ENCODE data around the gene CAPZA3. TPM values are rescaled to one million over a fixed set of nuclear protein-coding genes. Genes with fewer than 3 reads are reported as not detected.
A peak's percentile ranks its signal among the peaks of the same experiment; 100 is the strongest.
"Not testable (repeated sequence)": the region's sequence is repeated elsewhere in the genome, so short reads cannot be mapped to it uniquely, and the experiment has no call there.

Gene CAPZA3
- total and polyA plus RNA-seq, 5 experiments from 2014 or later = not detected

DNA sequence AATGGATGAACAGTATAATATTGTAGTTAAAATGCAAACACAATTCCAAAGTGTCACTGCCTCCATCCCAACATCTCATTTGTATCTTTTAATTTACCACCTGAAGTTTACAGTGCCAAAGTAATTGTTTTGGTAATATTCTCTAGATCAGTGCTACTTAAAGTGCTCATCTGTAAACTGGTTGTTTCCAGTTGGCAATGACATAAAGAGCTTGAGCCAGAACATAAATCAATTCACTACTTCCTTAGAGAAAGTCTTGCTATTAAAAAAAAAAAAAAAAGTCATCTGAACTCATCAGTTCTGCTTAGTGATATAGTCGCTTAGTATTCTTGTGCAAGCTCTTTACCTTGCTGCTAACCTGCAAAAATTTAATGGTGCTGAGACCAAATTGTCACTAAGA is 16.5 kb upstream of the CAPZA3 start:
- H3K36me3 Mint-ChIP-seq = no peaks in the 10 kb centered on the region
- no peak overlapping the region for H3K27ac Mint-ChIP-seq
- peaks cover 0 to 15% (median 0%) of the 10 kb centered on the region in 9 donors for H3K9me3 Mint-ChIP-seq
- POLR2A ChIA-PET = no interaction called here
- DNase-seq (no peak), ATAC-seq (no peak)
- no peak overlapping the region for H3K4me3 Mint-ChIP-seq
- no peaks in the 10 kb centered on the region for H3K27me3 Mint-ChIP-seq
- no peaks in the 10 kb centered on the region for H3K4me1 Mint-ChIP-seq

DNA sequence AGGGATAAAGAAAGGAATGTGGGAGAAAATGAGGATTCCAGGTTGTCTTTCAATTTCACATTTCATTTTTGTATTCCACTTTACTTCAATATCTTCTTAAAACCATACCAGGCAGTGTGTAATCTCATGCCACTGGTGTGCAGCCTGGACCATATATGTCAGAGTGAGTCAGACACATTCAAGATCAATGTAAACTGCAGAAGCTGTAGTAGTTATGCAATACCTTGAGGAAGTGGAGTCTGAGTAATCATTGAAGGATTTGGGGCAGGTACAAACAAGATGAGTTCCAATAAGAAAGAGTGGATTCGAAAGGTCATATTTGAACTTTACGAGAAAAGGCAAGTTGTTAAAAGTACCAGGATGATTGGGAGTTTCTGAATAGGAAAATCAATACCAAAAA is 14.2 kb upstream of the CAPZA3 start:
- POLR2A ChIA-PET = no interaction called here
- no peaks in the 10 kb centered on the region for H3K36me3 Mint-ChIP-seq

DNA sequence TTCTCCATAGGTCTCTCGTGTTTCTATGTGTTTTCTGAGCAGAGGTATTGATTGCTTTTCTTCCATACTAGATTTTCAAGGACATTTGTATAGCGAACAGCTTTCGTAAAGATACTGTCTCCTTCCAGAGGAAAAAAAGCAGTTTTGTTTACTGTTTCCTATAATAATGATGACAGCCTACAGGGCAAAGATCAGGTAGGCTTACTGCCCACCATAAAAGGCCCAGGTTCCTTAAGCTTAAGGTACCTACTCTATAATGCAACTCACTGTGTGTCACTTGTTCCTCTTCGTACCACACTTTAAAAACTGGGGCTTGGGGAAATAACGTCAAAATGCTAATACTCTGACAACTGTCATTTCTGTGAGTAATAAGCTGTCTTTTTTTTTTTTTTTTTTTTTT is 6.8 kb upstream of the CAPZA3 start:
- Mint-ChIP-seq H3K9me3 (peaks cover 5 to 22% (median 10%) of the 10 kb centered on the region in 9 donors), H3K36me3 (no peaks in the 10 kb centered on the region), H3K27me3 (no peaks in the 10 kb centered on the region), H3K27ac (no peak overlapping the region), H3K4me3 (no peak overlapping the region), H3K4me1 (no peaks in the 10 kb centered on the region)
- no peak for ATAC-seq
- DNase-seq = no peak
- POLR2A ChIA-PET = no interaction called here

More for the DNA sequence above, 14.2 kb upstream of the CAPZA3 start:
- Mint-ChIP-seq H3K9me3 (peaks cover 0 to 15% (median 3%) of the 10 kb centered on the region in 9 donors), H3K4me3 (no peak overlapping the region), H3K4me1 (no peaks in the 10 kb centered on the region), H3K27ac (no peak overlapping the region), H3K27me3 (no peaks in the 10 kb centered on the region)
- DNase-seq (no peak), ATAC-seq (no peak)

DNA sequence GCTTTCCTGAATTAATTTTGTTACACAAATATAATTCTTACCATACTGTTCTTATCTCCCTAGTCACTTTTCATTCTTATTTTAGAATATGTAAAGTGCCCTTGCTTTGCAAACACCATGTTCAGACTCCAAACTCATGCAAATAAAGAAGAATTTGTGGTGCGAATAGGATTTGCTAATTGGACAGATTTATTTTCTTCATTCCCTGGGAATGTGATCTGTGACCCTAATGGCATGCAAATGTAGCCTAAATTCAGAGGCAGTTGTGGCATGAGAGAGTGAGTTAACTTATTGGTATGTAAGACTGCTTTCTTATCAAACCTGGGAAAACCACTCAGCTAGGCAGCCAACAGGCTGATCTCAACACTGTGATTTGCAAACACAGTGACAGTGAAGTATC is 10.0 kb downstream of the CAPZA3 start:
- POLR2A ChIA-PET = no interaction called here

DNA sequence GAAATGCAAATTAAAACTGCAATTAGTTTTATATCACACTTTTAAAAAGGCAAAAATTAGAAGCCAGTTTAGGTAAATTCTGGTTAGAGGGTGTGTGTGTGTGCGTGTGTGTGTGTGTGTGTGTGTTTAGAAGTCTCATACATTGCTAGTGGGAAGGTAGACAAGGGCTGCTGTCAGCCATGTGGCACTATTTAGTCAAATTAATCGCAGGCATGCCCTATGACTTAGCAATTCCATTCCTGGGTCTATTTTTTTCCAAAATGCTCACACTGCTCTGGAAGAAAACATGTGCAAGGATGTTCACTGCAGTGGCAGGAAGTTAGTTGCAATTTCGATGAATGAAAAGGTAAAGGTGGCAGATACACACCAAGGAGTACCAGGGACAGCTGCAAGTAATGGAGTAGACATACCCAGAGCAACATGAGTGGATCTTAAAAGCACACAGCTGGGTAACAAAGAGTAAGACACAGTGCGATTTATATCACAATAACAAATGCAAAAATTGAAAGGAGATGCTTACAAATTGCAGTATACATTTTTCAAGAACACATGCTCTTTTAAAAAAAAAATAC is 11.6 kb downstream of the CAPZA3 start:
- Mint-ChIP-seq H3K9me3 (peaks cover 0 to 6% (median 2%) of the 10 kb centered on the region in 9 donors), H3K36me3 (no peaks in the 10 kb centered on the region), H3K4me3 (no peak overlapping the region), H3K27ac (no peak overlapping the region), H3K27me3 (peaks cover 0 to 3% (median 0%) of the 10 kb centered on the region in 5 donors), H3K4me1 (no peaks in the 10 kb centered on the region)
- DNase-seq (no peak), ATAC-seq (no peak)
- POLR2A ChIA-PET = no interaction called here

More for the DNA sequence above, 10.0 kb downstream of the CAPZA3 start:
- no peak overlapping the region for H3K4me3 Mint-ChIP-seq
- H3K4me1 Mint-ChIP-seq = no peaks in the 10 kb centered on the region
- no peak for ATAC-seq
- H3K36me3 Mint-ChIP-seq = no peaks in the 10 kb centered on the region
- peaks cover 0 to 10% (median 2%) of the 10 kb centered on the region in 9 donors for H3K9me3 Mint-ChIP-seq
- no peak overlapping the region for H3K27ac Mint-ChIP-seq
- H3K27me3 Mint-ChIP-seq = peaks cover 0 to 3% (median 0%) of the 10 kb centered on the region in 5 donors
- DNase-seq = no peak

DNA sequence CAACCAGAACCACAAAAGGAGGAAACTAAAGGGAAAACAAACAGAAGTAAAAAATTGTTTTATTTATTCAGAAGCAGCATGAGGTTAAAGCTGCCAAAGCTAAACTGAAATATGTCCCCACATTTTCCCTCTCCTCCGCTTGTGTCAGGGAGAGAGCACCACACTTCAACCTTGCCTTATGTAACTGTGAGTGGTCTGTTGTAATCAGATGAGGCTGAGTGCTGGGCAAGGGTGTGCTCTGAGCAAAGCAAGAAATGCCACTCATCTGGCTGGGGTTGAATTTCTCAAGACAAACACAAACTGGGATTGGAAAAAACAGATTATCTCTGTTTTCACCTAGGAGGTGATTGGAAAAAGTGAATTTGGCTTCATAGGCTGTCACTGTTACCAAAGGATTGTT is 12.2 kb downstream of the CAPZA3 start:
- Mint-ChIP-seq H3K4me3 (no peak overlapping the region), H3K4me1 (no peaks in the 10 kb centered on the region), H3K9me3 (peaks cover 0 to 4% (median 0%) of the 10 kb centered on the region in 9 donors), H3K27me3 (peaks cover 0 to 3% (median 0%) of the 10 kb centered on the region in 5 donors), H3K27ac (no peak overlapping the region), H3K36me3 (no peaks in the 10 kb centered on the region)
- ATAC-seq (no peak), DNase-seq (no peak)
- POLR2A ChIA-PET = no interaction called here

DNA sequence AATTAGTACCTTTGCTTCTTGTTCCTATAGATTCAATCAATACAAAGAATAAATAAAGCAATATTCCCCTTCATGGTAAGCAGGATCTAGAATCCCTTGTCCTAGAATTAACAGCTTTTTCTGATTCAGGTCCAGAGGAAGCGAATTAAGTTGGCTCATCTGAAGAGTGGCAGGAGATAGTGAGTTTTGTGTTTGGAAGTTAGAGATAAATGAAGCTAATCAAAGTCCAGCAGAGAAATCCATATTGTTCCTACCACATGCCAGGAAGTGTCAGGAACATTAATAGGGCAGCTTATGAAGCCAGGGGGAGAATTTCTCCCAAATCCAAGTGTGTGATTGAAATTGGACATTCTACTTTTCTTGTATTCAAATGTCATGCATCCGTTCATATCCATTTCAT is 13.9 kb downstream of the CAPZA3 start:
- Mint-ChIP-seq H3K4me1 (no peaks in the 10 kb centered on the region), H3K4me3 (no peak overlapping the region), H3K9me3 (peaks cover 0 to 3% (median 0%) of the 10 kb centered on the region in 9 donors), H3K27ac (no peak overlapping the region), H3K36me3 (no peaks in the 10 kb centered on the region), H3K27me3 (no peaks in the 10 kb centered on the region)
- no peak for ATAC-seq
- DNase-seq = no peak
- POLR2A ChIA-PET = no interaction called here

DNA sequence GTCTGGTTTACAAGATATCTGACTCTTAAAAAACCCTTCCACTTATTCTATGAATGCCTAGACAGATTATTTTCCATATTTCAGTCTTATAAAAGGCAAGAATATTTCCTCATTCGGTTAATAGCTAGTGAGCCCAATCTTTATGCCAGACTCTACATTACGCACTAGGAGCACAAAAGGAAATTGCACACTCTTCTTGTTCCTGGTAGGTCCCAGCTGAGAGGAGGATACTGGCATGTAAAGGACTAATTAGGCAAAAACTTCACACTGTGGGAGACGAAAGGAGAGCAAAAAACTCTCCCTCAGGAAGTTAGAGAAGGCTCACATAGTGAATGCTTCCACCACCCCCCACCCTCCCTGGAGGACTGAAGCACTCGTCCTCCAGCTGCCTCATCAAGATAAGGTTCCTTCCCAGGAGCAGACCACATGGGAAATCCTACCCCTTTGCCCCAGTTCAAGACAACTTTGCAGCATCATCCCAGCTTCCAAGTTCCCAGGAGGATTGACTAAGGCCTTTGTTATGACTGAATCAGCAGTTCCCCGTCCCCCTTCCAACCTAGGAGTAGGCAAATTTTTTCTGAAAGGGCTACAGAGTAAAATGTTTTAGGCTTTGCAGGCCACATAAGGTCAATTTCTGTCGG is 14.5 kb downstream of the CAPZA3 start:
- H3K4me1 Mint-ChIP-seq = no peaks in the 10 kb centered on the region
- peaks cover 0 to 3% (median 0%) of the 10 kb centered on the region in 9 donors for H3K9me3 Mint-ChIP-seq
- POLR2A ChIA-PET = no interaction called here

DNA sequence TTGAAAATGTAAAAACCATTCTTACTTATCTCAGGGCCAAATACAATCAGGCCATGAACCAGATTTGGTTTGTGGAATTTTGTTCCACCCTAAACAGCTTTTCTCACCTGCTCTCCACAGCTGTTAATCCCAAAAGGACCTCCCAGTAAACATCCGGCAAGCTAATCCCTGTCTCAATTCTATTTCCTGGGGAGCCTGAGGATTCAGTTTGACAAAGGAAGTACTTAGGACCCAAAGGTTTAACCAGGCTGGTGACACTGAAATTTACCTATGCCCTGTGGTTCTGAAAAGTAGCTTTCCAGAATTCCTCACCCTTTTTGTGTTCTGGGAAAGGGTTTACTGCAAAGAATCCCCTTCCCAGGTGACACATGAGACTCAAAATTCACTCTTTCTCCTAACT is 15.0 kb downstream of the CAPZA3 start:
- no peaks in the 10 kb centered on the region for H3K4me1 Mint-ChIP-seq
- peaks cover 0 to 3% (median 0%) of the 10 kb centered on the region in 9 donors for H3K9me3 Mint-ChIP-seq
- no peak overlapping the region for H3K27ac Mint-ChIP-seq
- no peaks in the 10 kb centered on the region for H3K27me3 Mint-ChIP-seq
- DNase-seq (no peak), ATAC-seq (no peak)
- POLR2A ChIA-PET = no interaction called here
- H3K36me3 Mint-ChIP-seq = no peaks in the 10 kb centered on the region
- H3K4me3 Mint-ChIP-seq = no peak overlapping the region

More for the DNA sequence above, 14.5 kb downstream of the CAPZA3 start:
- no peaks in the 10 kb centered on the region for H3K27me3 Mint-ChIP-seq
- DNase-seq (no peak), ATAC-seq (no peak)
- H3K27ac Mint-ChIP-seq = no peak overlapping the region
- H3K36me3 Mint-ChIP-seq = no peaks in the 10 kb centered on the region
- no peak overlapping the region for H3K4me3 Mint-ChIP-seq

DNA sequence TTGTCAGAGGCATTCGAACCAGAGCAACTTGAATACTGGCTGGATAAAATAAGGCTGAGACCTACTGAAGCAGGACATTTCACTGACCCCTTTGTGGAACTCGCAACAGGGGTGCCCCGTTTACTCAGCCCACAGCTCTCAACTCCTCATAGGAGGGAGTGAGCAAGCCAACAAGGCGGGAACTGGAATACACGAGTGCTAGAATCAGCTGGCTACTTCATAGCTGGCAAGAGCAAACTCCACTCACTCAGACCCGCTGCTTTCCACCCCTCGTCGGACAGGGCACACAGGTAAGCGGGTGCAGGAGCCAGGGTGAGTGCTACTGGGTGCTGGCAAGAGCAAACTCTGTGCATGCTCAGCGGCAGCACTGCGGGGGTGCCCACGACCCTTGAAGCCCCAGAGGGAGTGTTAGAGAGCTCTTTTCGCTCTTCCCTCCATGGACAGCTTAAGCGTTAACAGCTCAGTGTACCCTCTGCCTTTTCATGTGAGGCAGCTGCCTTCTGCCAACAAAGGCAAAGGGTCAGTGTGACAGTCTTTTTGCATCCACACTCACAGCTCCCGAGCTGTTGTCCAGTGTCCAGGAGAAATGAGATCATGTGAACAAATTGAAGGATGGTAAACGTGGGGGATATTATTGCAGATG is 15.7 kb downstream of the CAPZA3 start:
- no peak for DNase-seq
- no peaks in the 10 kb centered on the region for H3K27me3 Mint-ChIP-seq
- H3K4me3 Mint-ChIP-seq = no peak overlapping the region
- H3K9me3 Mint-ChIP-seq = peaks cover 0 to 3% (median 0%) of the 10 kb centered on the region in 9 donors
- no peak overlapping the region for H3K27ac Mint-ChIP-seq
- ATAC-seq = no peak
- H3K4me1 Mint-ChIP-seq = no peaks in the 10 kb centered on the region
- POLR2A ChIA-PET = no interaction called here
- H3K36me3 Mint-ChIP-seq = no peaks in the 10 kb centered on the region

DNA sequence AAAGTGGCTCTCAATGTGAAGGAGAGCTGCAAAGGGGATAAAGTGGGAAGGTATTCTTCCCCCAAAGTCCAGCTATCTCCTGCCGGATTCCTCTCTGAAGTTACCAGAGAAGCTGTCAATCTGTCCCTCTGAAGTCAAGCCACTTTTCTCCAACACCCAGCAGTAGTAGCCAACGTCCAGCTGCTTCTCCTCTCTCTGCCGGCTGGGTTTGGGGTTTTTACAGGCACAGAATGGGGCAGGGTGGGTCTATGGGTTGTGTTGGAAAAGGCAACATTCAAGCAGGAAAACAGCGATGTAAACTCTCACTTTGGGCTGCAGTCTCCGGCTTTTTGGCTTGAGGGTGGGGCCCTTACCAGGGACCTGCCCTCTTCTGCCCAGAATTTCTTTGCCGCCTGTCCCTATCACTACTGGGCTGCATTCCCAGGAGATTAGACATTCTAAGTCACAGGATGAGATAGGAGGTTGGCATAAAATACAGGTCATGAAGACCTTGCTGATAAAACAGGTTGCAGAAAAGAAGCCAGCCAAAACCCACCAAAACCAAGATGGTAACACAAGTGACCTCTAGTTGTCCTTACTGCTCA is 16.3 kb downstream of the CAPZA3 start:
- H3K36me3 Mint-ChIP-seq = no peaks in the 10 kb centered on the region
- no peak for ATAC-seq
- POLR2A ChIA-PET = no interaction called here
- peaks cover 0 to 3% (median 0%) of the 10 kb centered on the region in 9 donors for H3K9me3 Mint-ChIP-seq
- no peak overlapping the region for H3K27ac Mint-ChIP-seq
- H3K27me3 Mint-ChIP-seq = no peaks in the 10 kb centered on the region
- H3K4me3 Mint-ChIP-seq = no peak overlapping the region
- no peaks in the 10 kb centered on the region for H3K4me1 Mint-ChIP-seq
- DNase-seq = no peak

DNA sequence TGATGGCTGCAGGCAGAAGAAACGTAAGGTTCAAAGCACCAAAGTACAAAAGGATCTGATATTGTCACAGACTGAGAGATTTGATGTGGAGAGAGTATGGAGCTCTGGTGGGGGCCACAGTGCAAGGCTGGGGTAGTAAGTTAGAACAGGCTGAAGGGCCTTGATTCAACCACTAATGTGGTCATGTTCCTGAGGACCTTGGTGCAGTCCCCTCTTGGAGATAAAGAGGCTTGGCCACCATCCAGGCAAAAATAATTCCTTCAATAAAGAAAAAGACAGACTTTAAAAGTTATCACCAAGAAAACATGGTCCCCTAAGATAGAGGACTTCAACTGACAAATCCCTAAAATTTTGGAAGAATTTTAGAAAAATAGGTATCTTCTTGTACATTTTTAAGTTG is 17.4 kb downstream of the CAPZA3 start:
- ATAC-seq (no peak), DNase-seq (no peak)
- no peaks in the 10 kb centered on the region for H3K36me3 Mint-ChIP-seq
- POLR2A ChIA-PET = no interaction called here
- H3K4me1 Mint-ChIP-seq = no peaks in the 10 kb centered on the region
- H3K27me3 Mint-ChIP-seq = no peaks in the 10 kb centered on the region
- peaks cover 0 to 3% (median 0%) of the 10 kb centered on the region in 9 donors for H3K9me3 Mint-ChIP-seq
- no peak overlapping the region for H3K4me3 Mint-ChIP-seq
- peak overlapping the region in 1 of 10 donors; percentile 3 for H3K27ac Mint-ChIP-seq

DNA sequence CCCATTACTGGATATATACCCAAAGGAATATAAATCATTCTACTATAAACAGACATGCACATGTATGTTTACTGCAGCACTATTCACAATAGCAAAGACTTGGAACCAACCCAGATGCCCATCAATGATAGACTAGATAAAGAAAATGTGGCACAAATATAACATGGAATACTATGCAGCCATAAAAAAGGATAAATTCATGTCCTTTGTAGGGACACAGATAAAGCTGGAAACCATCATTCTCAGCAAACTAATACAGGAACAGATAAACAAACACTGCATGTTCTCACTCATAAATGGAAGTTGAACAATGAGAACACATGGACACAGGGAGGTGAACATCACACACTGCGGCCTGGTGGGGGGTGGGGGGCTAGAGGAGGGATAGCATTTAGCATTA is 28.6 kb downstream of the CAPZA3 start:
- POLR2A ChIA-PET, H3K27ac Mint-ChIP-seq, H3K4me3 Mint-ChIP-seq, H3K27me3 Mint-ChIP-seq, ATAC-seq, DNase-seq, H3K4me1 Mint-ChIP-seq, H3K36me3 Mint-ChIP-seq: not testable (repeated sequence)
- H3K9me3 Mint-ChIP-seq = peaks cover 6 to 41% (median 11%) of the 10 kb centered on the region in 9 donors

Data from naive thymus-derived CD8-positive, alpha-beta T cell (primary cell).